Measurements from ENCODE around the gene ZBTB20. TPM values are rescaled to one million over a fixed set of nuclear protein-coding genes. Genes with fewer than 3 reads are reported as not detected.

ZBTB20 gene
- total and polyA plus RNA-seq, 2 experiments from 2014 or later: 15.7 to 37.3 TPM

GRCh38 chr3:114985776-114986175 lies 161.3 kb downstream of the ZBTB20 start:
- TF ChIP-seq, protein P1, sequence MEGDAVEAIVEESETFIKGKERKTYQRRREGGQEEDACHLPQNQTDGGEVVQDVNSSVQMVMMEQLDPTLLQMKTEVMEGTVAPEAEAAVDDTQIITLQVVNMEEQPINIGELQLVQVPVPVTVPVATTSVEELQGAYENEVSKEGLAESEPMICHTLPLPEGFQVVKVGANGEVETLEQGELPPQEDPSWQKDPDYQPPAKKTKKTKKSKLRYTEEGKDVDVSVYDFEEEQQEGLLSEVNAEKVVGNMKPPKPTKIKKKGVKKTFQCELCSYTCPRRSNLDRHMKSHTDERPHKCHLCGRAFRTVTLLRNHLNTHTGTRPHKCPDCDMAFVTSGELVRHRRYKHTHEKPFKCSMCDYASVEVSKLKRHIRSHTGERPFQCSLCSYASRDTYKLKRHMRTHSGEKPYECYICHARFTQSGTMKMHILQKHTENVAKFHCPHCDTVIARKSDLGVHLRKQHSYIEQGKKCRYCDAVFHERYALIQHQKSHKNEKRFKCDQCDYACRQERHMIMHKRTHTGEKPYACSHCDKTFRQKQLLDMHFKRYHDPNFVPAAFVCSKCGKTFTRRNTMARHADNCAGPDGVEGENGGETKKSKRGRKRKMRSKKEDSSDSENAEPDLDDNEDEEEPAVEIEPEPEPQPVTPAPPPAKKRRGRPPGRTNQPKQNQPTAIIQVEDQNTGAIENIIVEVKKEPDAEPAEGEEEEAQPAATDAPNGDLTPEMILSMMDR (IDR thresholded peaks at IDR 0.05; ENCODE audit: low read depth, low read length): no peak
- Histone ChIP-seq H3K27ac (no peak overlapping the region), H3K27me3 (no peaks in the 10 kb centered on the region), H3K9me3 (ENCODE audit: low read depth) (no peaks in the 10 kb centered on the region), H3K36me3 (no peaks in the 10 kb centered on the region), H3K4me3 (no peak overlapping the region), H3K4me1 (ENCODE audit: low read depth) (no peaks in the 10 kb centered on the region)
- DNase-seq (ENCODE audit: low read depth in 1 of 2, low spot score in 1 of 2): no peak

DNA sequence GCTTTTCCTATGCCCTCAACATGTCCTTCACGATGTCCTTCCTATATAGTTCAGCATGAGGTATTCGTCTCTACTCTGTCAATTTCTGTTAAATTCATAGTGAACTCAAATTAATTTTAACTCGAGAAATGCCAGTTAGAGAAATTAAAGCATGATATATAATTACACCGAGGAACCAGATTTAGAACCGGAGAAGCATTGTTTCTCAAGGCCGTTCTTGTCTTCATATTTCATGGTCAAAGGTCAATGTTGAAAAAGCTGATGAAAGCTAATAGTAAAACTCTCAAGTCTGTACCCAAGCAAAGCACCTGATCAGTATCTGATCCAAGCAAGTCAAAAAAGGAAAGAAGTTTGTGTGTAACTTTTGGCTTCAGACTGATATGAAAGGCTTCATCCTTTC lies 163.8 kb downstream of the ZBTB20 start:
- Histone ChIP-seq H3K4me3 (no peak overlapping the region), H3K36me3 (no peaks in the 10 kb centered on the region), H3K27me3 (no peaks in the 10 kb centered on the region), H3K27ac (no peak overlapping the region), H3K9me3 (ENCODE audit: low read depth) (no peaks in the 10 kb centered on the region), H3K4me1 (ENCODE audit: low read depth) (no peaks in the 10 kb centered on the region)
- no peak for DNase-seq (ENCODE audit: low read depth in 1 of 2, low spot score in 1 of 2)
- TF ChIP-seq, protein P1 (IDR thresholded peaks at IDR 0.05; ENCODE audit: low read depth, low read length): no peak

DNA sequence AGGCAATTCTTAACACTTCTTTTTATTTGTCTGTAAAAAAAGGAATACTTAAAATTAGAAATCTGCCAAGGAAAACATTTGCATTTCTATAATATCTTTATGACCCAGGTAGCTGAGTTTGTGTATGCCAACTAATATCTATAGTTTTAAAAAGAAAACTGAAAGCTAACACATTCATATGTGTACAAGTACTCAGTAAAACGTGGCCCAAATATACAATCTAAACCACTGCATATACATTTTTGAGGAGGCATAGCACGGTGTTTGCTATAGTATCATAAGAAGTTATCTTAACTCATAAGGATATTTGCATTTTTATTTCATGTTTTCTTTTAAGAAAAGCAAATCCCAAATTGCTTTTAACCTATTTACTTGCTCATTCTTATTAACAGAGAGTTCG lies 172.7 kb downstream of the ZBTB20 start:
- Histone ChIP-seq H3K27ac (no peak overlapping the region), H3K4me3 (no peak overlapping the region), H3K4me1 (ENCODE audit: low read depth) (no peaks in the 10 kb centered on the region), H3K36me3 (no peaks in the 10 kb centered on the region), H3K9me3 (ENCODE audit: low read depth) (no peaks in the 10 kb centered on the region), H3K27me3 (no peaks in the 10 kb centered on the region)
- no peak for DNase-seq (ENCODE audit: low read depth in 1 of 2, low spot score in 1 of 2)
- TF ChIP-seq, protein P1 (IDR thresholded peaks at IDR 0.05; ENCODE audit: low read depth, low read length): no peak

GRCh38 chr3:114973536-114973935 lies 173.6 kb downstream of the ZBTB20 start:
- H3K4me3 ChIP-seq: no peak overlapping the region
- H3K27me3 ChIP-seq: no peaks in the 10 kb centered on the region
- no peak overlapping the region for H3K27ac ChIP-seq
- H3K9me3 ChIP-seq (ENCODE audit: low read depth): no peaks in the 10 kb centered on the region
- TF ChIP-seq, protein P1 (IDR thresholded peaks at IDR 0.05; ENCODE audit: low read depth, low read length): no peak
- H3K36me3 ChIP-seq: no peaks in the 10 kb centered on the region
- no peaks in the 10 kb centered on the region for H3K4me1 ChIP-seq (ENCODE audit: low read depth)
- DNase-seq (ENCODE audit: low read depth in 1 of 2, low spot score in 1 of 2): no peak

DNA sequence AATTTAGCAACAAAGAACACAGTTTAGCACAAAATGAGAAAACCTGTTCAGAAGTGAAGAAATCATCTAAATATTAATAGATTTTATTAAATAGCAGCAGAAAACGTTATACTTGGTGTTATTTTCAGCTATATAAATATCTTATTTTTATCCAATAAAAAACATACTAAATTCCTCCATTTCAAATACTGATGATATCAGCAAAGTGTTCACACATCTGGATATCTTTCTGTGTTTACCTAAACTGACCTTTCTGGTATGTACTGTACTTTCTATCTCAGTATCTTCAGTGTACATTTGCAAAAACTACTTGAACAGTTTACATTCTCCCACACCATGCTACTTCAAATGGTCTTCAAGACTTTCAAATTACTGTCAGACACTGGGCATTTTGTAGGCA lies 179.9 kb downstream of the ZBTB20 start:
- H3K36me3 ChIP-seq: no peaks in the 10 kb centered on the region
- H3K4me1 ChIP-seq (ENCODE audit: low read depth): no peaks in the 10 kb centered on the region
- TF ChIP-seq, protein P1 (IDR thresholded peaks at IDR 0.05; ENCODE audit: low read depth, low read length): no peak
- H3K27ac ChIP-seq: no peak overlapping the region
- no peak for DNase-seq (ENCODE audit: low read depth in 1 of 2, low spot score in 1 of 2)
- no peaks in the 10 kb centered on the region for H3K27me3 ChIP-seq
- no peak overlapping the region for H3K4me3 ChIP-seq
- H3K9me3 ChIP-seq (ENCODE audit: low read depth): no peaks in the 10 kb centered on the region

GRCh38 chr3:114962189-114962588 lies 184.9 kb downstream of the ZBTB20 start:
- Histone ChIP-seq H3K27ac (no peak overlapping the region), H3K4me1 (ENCODE audit: low read depth) (peaks cover 7% of the 10 kb centered on the region), H3K27me3 (no peaks in the 10 kb centered on the region), H3K36me3 (no peaks in the 10 kb centered on the region), H3K4me3 (no peak overlapping the region), H3K9me3 (ENCODE audit: low read depth) (no peaks in the 10 kb centered on the region)
- TF ChIP-seq, protein P1 (IDR thresholded peaks at IDR 0.05; ENCODE audit: low read depth, low read length): no peak
- no peak for DNase-seq (ENCODE audit: low read depth in 1 of 2, low spot score in 1 of 2)
